Ascending aorta (tissue), 2 donors: Measurements from ENCODE around the gene CELSR1. TPM values are rescaled to one million over a fixed set of nuclear protein-coding genes. Genes with fewer than 3 reads are reported as not detected.

Source experiments
- DNase-seq, 2 donors: peaks; one replicate each; pipeline ENCODE4 v3.0.0-alpha.2; 2019; ENCODE audit warnings: low spot score in 2 of 2
- H3K27ac ChIP-seq, 2 donors: fragments of 200-600 bp; sonication (generic); one replicate each; pipeline ENCODE4 v1.5.1; 2016 to 2017; ENCODE audit warnings: mild to moderate bottlenecking in 1 of 2
- H3K27me3 ChIP-seq: fragments of 200-600 bp; sonication (generic); one replicate; pipeline ENCODE4 v1.5.1; 2017
- H3K36me3 ChIP-seq, 2 donors: fragments of 200-600 bp; sonication (generic); one replicate each; pipeline ENCODE4 v1.5.1; 2016
- H3K4me1 ChIP-seq, 2 donors: fragments of 200-600 bp; sonication (generic); one replicate each; pipeline ENCODE4 v1.5.1; 2016 to 2017; ENCODE audit warnings: mild to moderate bottlenecking in 1 of 2
- H3K4me3 ChIP-seq, 2 donors: fragments of 200-600 bp; sonication (generic); one replicate each; pipeline ENCODE4 v1.5.1; 2016 to 2017; ENCODE audit warnings: mild to moderate bottlenecking in 1 of 2
- H3K9me3 ChIP-seq, 2 donors: fragments of 200-600 bp; sonication (generic); one replicate each; pipeline ENCODE4 v1.5.1; 2016
- CTCF ChIP-seq, 3 experiments: fragments of 200-600 bp in 2 of 3; fragments of 450-650 bp in 1 of 3; sonication (generic) in 2 of 3; IDR thresholded peaks; one replicate each; pipeline ENCODE4 v1.5.1; 2016 to 2019; ENCODE audit warnings: antibody characterized with exemption in 3 of 3, mild to moderate bottlenecking in 1 of 3, moderate library complexity in 1 of 3
- intact Hi-C: fragments of 100-400 bp; cut with DNase I; formaldehyde crosslinking; loops from one replicate; pipeline ENCODE4 v1.15.1; 2023
- total RNA-seq: library from RNA; depleted of rRNA; stranded (reverse); fragments of >200 nt; gene quantifications from one replicate; pipeline ENCODE4 v1.1.0, GENCODE V29; 2016

CELSR1 gene
- total RNA-seq, 1 donor from 2014 or later, result 10.5 TPM

- no peak for DNase-seq
- TF ChIP-seq CTCF (IDR thresholded peaks at IDR 0.05), result no peak
- Histone ChIP-seq H3K4me3 (no peak overlapping the region), H3K27ac (no peak overlapping the region), H3K9me3 (no peaks in the 10 kb centered on the region), H3K27me3 (no peaks in the 10 kb centered on the region), H3K4me1 (no peaks in the 10 kb centered on the region), H3K36me3 (peaks cover 85 to 93% of the 10 kb centered on the region in 2 donors)
- intact Hi-C loops, result no loop called here
These were observed 185.1 kb downstream of the CELSR1 start for GRCh38 chr22:46352276-46352675.

- intact Hi-C loops, result no loop called here
- no peaks in the 10 kb centered on the region for H3K4me1 ChIP-seq
- H3K36me3 ChIP-seq, result peaks cover 83 to 93% of the 10 kb centered on the region in 2 donors
These were observed 185.7 kb downstream of the CELSR1 start for GRCh38 chr22:46351767-46352166.

GRCh38 chr22:46351131-46351735 is 186.2 kb downstream of the CELSR1 start:
- no peak overlapping the region for H3K4me3 ChIP-seq
- peaks cover 84 to 93% of the 10 kb centered on the region in 2 donors for H3K36me3 ChIP-seq
- H3K27ac ChIP-seq, result no peak overlapping the region
- intact Hi-C loops, result no loop called here
- DNase-seq, result no peak
- no peaks in the 10 kb centered on the region for H3K4me1 ChIP-seq
- H3K27me3 ChIP-seq, result no peaks in the 10 kb centered on the region
- no peak for TF ChIP-seq CTCF (IDR thresholded peaks at IDR 0.05)
- no peaks in the 10 kb centered on the region for H3K9me3 ChIP-seq

More at GRCh38 chr22:46351767-46352166, 185.7 kb downstream of the CELSR1 start:
- Histone ChIP-seq H3K9me3 (no peaks in the 10 kb centered on the region), H3K4me3 (no peak overlapping the region), H3K27me3 (no peaks in the 10 kb centered on the region), H3K27ac (no peak overlapping the region)
- no peak for TF ChIP-seq CTCF (IDR thresholded peaks at IDR 0.05)
- DNase-seq, result no peak

- H3K4me1 ChIP-seq, result no peaks in the 10 kb centered on the region
- no peaks in the 10 kb centered on the region for H3K9me3 ChIP-seq
- DNase-seq, result no peak
- H3K27me3 ChIP-seq, result no peaks in the 10 kb centered on the region
- H3K27ac ChIP-seq, result no peak overlapping the region
- intact Hi-C loops, result no loop called here
- TF ChIP-seq CTCF (IDR thresholded peaks at IDR 0.05), result no peak
- no peak overlapping the region for H3K4me3 ChIP-seq
- peaks cover 88 to 93% of the 10 kb centered on the region in 2 donors for H3K36me3 ChIP-seq
These were observed 186.8 kb downstream of the CELSR1 start for GRCh38 chr22:46350646-46351045.

GRCh38 chr22:46350121-46350520 is 187.3 kb downstream of the CELSR1 start:
- Histone ChIP-seq H3K27me3 (no peaks in the 10 kb centered on the region), H3K27ac (no peak overlapping the region), H3K9me3 (no peaks in the 10 kb centered on the region), H3K4me3 (no peak overlapping the region), H3K36me3 (peaks cover 90 to 93% of the 10 kb centered on the region in 2 donors), H3K4me1 (no peaks in the 10 kb centered on the region)
- DNase-seq, result no peak
- intact Hi-C loops, result no loop called here
- no peak for TF ChIP-seq CTCF (IDR thresholded peaks at IDR 0.05)

DNA sequence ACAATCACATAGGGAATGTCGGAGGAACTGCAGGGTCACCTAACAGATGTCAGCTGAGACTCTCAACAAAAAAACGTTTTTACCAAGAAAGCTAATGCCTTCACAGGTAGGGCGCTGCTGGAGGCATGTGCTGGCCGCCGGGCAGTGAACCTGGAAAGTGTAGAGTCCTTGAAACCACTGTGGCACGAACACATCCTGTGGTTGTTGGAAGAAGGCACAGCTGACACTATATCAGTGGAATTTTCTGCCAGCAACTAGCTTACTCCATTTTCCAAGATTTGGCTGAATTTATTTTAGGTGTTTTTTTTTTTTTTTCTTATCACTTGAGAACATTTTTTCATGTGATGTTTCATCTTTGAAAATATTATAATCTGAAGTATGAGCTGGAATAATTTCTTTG is 187.7 kb downstream of the CELSR1 start:
- Histone ChIP-seq H3K27me3 (no peaks in the 10 kb centered on the region), H3K9me3 (no peaks in the 10 kb centered on the region), H3K27ac (no peak overlapping the region), H3K36me3 (peaks cover 94 to 96% of the 10 kb centered on the region in 2 donors), H3K4me1 (no peaks in the 10 kb centered on the region), H3K4me3 (no peak overlapping the region)
- TF ChIP-seq CTCF (IDR thresholded peaks at IDR 0.05), result no peak
- DNase-seq, result no peak
- intact Hi-C loops, result no loop called here
